Prostate gland (tissue), 2 donors: Measurements from ENCODE around the gene KCNQ4.

ENCODE experiments used
- POLR2A ChIP-seq: fragments of 450-650 bp; IDR thresholded peaks from one replicate; pipeline ENCODE4 v1.6.1; 2016; ENCODE audit warnings: antibody characterized with exemption, mild to moderate bottlenecking
- POLR2AphosphoS5 ChIP-seq: sonication (generic); formaldehyde crosslinking; IDR thresholded peaks from one replicate; pipeline ENCODE4 v1.6.1; 2017; ENCODE audit warnings: antibody characterized with exemption
- TF ChIP-seq, protein P1 (sequence below), 4 experiments: fragments of 200-600 bp in 2 of 4; fragments of 450-650 bp in 2 of 4; sonication (generic) in 2 of 4; IDR thresholded peaks; 1 replicate in 3 of 4; 2 replicates in 1 of 4; pipeline ENCODE4 v1.5.1; 2016 to 2019; ENCODE audit warnings: antibody characterized with exemption in 4 of 4, mild to moderate bottlenecking in 2 of 4, moderate library complexity in 2 of 4

DNA sequence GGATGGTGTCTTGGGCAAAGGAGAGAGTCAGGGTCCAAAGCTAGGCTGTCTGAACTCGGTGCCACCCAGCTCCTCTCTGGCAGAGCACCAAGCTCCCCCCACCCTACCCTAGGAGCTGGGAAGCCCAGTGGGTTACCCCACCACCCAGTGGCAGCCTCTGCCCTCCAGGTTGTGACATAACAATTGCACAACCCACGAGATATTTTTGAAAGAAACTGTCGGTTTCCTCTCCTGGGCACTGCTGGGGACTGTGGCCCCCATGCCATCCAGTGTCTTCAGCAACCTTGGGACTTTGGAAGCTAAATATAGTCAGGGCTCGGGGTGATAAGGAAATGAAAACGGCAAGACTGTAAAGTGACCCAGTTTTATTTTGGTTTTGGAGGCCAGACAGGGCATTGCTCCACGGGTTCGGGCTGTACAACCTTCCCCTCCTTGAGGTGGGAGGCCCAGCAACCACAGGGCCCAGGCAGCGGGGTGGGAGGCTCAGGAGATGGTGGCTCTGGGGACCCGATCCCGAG is 77.2 kb downstream of the KCNQ4 start:
- TF ChIP-seq, protein P1, sequence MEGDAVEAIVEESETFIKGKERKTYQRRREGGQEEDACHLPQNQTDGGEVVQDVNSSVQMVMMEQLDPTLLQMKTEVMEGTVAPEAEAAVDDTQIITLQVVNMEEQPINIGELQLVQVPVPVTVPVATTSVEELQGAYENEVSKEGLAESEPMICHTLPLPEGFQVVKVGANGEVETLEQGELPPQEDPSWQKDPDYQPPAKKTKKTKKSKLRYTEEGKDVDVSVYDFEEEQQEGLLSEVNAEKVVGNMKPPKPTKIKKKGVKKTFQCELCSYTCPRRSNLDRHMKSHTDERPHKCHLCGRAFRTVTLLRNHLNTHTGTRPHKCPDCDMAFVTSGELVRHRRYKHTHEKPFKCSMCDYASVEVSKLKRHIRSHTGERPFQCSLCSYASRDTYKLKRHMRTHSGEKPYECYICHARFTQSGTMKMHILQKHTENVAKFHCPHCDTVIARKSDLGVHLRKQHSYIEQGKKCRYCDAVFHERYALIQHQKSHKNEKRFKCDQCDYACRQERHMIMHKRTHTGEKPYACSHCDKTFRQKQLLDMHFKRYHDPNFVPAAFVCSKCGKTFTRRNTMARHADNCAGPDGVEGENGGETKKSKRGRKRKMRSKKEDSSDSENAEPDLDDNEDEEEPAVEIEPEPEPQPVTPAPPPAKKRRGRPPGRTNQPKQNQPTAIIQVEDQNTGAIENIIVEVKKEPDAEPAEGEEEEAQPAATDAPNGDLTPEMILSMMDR (IDR thresholded peaks at IDR 0.05): no peak
- TF ChIP-seq POLR2AphosphoS5: no peak
- no peak for TF ChIP-seq POLR2A
